Inflammatory macrophage treated with lipopolysaccharide for 4 hours (primary cell): ENCODE data around the gene PPTC7.
"Not testable (repeated sequence)": the region's sequence is repeated elsewhere in the genome, so short reads cannot be mapped to it uniquely, and the experiment has no call there.

Experiments
- DNase-seq: peaks from one replicate; pipeline ENCODE4 v3.0.0-alpha.2; 2020

Gene PPTC7, protein sequence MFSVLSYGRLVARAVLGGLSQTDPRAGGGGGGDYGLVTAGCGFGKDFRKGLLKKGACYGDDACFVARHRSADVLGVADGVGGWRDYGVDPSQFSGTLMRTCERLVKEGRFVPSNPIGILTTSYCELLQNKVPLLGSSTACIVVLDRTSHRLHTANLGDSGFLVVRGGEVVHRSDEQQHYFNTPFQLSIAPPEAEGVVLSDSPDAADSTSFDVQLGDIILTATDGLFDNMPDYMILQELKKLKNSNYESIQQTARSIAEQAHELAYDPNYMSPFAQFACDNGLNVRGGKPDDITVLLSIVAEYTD

DNA sequence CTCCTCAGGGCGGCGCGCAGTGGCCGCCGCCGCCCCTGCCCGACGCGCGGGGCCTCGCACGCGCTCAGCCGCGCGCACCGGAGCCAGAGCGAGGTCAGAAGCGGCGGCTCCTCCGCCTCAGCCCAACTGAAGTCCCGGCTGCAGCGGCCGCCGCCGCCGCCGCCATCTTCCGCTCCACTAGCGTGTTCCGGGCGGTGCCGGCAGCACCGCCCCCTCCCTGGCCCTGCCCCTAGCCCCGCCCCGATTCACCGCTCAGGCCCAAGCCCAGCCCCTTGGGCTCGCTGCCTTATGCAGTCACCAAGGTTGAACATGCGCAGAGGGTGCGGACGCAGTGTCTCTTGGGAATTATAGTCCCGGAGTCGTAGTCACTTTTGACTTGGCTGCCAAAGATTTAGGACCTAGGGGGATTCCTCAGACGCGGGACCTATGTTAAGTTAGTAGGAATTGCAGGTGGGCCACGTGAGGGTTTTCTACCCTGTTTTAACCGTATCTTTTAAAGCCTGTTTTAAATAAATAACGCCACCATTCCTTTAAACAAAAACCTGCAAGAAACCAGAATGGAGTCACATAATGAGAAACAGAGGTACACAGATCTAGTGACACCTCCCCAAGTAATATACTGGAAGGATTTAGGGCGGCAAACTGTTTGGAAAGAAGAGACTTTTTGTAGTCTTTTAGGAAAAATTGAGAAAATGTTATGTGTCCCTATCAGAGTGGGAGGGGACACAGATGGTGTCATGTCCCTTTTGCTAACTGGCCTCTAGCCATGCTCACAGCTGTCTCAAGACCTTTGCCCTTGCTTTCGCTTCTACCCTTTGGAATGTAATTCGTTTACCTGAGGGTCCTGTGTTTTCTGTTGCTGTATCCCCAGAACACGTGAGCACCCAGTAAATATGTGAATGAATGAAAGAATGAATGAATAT lies at the start of gene PPTC7:
TSS of gene PPTC7 (minus strand) at position 182 of the 923 bp plus-strand sequence. CDS start 287 bp downstream, outside the sequence.
- peak; percentile 97 for DNase-seq

DNA sequence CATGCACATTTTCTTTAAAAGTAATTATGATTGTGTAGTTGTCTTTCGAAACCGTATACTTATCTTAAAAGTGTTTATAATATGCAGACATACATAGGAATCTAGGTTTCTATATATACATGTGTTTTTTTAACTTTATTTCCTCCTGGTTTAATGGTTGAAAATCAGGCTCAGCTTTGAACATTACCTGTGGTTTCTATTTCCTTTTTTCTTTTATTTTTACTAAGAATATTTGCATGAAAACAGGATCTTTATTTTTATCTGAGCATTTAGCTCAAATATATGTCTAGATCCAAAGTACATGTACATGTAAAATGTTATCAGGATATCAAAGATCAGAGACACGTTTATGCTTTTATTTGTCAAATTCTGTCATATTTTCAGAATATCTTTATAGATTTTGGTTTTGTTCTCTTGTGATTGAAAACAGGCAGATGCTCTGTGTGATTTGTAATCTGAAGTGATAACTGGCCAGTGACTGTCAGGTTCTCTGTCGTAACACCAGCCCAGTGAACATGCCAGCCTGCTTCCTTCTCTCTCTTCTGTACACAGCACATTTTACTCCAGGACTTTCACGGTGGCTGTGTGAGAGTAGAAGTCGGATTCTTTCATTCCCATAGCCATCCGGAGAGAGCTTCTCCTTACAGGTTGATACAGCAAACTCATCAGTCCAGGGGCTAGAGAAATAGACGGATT lies 44.5 kb upstream of the PPTC7 start:
- DNase-seq, result peak; percentile 46

DNA sequence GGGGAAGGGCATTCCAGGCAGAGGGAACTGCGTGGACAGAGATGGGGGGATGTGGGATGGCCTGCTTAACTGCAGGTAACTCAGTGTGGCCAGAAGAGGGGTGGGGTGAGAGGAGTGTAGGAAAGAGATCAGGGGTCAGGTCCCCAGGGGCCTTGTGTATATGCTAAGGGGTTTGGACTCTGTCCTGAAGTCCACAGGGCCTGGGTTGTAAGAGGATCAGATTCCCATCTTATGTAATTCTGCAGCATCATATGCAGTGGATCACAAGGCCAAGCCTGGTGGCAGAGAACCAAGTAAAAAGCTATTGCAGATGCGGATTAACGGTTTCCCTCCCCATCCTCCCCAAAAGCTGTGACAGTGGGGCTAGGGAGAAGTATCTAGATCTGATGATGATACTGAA lies 39.5 kb upstream of the PPTC7 start:
- DNase-seq, result no peak

DNA sequence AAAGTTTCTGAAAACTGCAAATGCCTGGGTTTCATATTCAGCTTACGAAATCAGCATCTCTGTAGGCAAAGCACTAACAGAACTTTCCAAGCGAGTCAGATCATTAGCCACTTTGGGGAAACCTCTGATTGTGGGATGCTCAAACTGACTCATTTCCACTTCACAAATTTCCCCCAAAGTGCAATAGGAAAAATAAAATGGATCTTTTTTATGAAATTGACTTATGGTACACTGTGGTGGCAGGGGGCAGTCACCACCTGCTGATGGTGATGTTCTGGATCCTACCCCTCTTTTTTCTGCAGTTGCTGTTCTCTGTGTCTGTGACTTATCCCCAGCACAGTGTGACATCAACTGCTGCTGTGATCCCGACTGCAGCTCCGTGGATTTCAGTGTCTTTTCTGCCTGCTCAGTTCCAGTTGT lies 36.4 kb upstream of the PPTC7 start:
- DNase-seq, result peak; percentile 76

DNA sequence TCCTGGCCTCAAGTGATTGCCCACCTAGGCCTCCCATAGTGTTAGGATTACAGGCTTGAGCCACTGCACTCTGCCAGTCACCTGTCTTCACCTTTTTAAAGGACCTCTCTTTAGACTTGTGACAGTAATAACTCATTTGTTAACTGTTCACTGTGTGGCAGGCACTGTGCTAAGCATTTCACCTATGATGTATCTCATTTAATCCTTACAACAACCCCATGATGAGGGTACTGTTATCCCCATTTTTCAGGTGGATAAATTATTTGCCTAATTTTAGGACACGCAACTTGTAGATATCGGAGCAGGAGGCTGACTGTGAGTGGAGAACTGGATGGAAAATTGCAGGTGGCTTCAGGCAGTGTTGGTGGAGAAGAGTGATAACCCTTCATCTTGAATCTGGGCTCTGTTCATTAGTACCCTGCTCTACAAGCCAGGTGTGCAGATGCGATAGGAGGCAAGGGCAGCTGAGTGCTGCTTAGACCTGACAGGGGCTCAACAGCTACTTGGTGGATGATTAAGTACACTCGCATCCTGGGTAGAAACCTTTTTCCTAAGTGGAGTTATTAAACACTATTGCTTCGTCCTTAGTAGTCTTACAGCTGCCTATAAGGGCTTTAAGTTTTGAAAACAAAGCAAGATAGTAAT lies 33.5 kb upstream of the PPTC7 start:
- no peak for DNase-seq

DNA sequence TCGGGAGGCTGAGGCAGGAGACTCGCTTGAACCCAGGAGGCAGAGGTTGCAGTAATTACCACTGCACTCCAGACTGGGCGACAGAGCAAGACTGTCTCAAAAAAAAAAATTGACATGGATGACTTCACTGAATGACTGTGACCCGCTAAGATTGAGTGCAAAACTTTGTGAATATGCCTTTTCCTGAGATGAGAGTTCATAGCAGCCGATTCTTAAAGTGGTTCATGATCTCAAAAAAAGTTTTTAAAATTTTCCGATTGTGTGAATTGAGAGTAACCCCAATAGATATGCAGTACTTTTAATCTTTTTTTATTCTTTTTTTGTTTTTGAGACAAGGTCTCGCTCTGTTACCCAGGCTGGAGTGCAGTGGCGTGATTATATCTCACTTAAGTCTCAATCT lies 32.1 kb upstream of the PPTC7 start:
- DNase-seq, result no peak

DNA sequence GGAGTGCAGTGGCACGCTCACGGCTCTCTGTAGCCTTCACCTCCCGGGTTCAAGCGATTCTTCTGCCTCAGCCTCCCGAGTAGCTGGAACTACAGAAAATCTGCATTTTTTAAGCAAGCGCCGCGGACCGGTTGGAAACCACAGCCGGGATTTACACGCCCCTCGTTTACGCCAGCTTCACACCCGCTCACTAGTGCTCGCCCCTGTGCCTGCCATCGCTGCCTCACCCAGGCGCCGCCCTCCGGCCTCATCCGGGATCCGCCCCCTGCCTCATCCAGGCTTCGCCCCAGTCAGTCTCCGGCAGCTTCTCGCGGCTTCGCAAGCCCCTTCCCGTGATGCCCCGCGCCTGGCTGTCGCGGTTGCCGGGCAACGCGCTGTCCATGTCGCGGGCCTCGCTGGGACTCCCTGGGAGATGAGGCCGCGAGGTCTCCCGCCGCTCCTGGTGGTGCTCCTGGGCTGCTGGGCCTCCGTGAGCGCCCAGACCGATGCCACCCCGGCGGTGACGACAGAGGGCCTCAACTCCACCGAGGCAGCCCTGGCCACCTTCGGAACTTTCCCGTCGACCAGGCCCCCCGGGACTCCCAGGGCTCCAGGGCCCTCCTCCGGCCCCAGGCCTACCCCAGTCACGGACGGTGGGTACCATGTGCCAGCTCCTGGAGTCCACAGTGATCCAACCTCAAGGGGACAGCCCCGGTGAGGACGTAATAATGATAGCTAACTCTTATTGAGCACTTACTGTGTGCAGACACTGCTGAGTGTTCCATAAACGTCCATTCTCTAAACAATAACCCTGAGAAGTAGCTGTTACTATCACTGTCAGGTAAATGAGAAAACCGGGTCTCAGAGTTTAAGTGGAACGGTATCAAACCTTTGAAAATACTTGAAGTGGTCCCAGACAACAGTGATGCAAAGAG lies 30.9 kb upstream of the PPTC7 start, which contains the start of gene TCTN1:
TSS of gene TCTN1 (plus strand) at position 359 of the 914 bp plus-strand sequence. CDS start at position 413, 54 bp downstream.
- DNase-seq, result peak; percentile 96

DNA sequence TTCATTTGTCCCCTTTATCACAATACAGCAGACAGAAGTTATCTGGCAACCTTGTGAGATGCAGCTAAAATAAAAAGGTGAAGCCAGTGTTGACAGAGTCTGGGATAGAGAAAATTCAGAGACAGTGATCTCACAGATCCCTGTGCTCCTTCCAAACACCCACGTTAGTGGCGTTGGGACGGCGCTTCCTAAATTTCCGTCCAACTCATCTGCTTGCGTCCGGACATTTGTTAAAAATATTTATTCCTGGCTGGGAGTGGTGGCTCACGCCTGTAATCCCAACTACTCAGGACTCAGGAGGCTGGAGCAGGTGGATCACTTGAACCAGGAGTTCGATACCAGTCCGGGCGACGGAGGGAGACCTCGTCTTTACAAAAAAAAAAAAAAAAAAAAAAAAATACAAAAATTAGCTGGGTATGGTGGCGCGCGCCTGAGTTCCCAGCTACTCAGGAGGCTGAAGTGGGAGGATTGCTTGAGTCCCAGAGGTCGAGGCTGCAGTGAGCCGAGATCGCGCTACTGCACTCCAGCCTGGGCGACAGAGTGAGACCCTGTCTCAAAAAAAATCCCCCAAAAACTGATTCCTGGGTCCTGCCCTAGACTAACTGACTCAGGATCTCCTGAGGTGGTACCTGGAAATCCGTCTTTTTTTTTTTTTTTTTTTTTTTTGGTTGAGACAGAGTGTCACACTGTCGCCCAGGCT lies 30.1 kb upstream of the PPTC7 start:
- DNase-seq, result no peak

DNA sequence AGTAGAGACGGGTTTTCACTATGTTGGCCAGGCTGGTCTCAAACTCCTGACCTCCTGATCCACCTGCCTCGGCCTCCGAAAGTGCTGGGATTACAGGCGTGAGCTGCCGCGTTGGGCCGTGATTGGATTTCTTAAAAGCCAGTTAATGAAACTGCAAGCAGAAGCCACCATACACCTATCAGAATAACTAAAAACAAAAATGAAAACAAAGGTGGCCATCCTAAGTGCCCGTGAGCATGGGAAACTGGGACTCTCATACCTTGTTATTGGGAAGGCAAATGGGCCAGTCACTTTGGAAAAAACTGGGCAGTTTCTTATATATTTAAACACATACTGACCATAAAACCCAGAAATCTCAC lies 23.1 kb upstream of the PPTC7 start:
- no peak for DNase-seq

DNA sequence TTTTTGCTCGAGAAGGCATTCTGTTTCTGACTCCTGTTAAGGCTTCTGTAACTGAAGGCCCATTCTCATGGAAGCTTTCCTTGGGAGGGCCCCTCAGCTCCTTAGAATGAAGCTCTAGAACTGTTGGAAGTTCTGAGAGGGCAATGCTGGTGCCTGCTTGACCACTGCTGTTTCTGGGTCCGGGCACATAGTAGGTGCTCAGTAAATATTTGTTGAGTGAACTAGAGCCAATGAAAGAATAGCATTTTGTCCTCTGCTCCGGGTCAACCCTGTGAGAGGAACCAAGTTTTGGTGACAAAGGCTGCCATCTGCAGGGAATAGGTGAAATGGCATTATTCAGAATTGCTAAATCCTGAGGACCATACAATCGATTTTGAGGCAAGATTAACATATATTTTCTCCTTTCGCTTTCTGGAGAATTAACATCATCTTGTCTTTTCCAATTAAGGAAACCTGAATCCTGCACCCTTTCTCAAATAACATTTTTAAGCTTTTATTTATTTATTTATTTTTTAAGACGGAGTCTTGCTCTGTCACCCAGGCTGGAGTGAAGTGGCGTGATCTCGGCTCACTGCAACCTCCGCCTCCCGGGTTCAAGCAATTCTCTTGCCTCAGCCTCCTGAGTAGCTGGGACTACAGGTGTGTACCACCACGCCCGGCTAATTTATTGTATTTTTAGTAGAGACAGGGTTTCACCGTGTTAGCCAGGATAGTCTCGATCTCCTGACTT lies 19.1 kb upstream of the PPTC7 start:
- peak; percentile 70 for DNase-seq

DNA sequence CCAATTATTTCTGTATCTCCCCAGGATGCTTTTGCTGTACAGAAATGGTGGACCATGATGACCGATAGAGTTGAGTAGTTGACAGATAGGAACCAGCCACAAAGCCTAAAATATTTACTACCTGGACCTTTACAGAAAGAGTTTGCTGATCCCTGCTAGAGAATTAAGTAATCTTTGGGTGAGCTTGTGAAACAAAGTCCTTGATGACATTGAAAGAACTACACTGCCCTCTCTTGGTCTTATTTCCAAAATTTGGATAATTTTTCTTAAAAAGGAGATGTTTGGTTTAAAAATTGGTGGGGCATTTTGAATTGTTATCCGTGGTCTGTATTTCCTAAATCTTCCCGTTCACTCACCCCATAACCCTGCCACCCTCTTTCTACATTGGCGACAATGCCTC lies 17.1 kb upstream of the PPTC7 start:
- peak; percentile 81 for DNase-seq

DNA sequence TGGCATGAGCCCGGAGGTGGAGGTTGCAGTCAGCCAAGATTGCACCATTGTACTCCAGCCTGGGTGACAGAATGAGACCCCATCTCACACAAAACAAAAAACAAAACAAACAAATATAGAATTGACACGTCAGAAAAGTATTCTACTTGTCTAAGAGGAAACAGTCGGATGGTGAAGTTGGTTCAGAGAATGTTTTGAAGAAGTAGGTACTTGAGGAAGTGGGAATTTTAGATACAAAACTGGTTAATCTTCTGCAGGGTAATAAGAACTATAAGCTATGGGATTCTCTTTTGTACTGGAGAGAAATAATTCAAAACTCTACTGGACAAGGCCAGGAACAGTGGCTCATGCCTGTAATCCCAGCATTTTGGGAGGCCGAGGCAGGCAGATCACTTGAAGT lies 16.2 kb upstream of the PPTC7 start:
- peak; percentile 79 for DNase-seq

DNA sequence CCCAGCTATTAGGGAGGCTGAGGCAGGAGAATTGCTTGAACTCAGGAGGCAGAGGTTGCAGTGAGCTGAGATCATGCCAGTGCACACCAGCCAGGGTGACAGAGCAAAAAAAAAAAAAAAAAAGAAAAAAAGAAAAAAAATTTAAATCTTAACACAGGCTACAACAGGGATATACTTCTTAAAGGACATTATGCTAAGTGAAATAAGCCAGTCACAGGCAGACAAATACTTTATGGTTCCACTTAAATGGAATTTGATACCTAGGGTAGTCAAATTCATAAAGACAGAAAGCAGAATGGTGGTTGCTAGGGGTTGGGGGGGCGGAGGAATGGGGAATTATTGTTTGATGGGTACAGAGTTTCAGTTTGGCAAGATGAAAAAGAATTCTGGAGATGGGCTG lies 14.8 kb upstream of the PPTC7 start:
- no peak for DNase-seq

DNA sequence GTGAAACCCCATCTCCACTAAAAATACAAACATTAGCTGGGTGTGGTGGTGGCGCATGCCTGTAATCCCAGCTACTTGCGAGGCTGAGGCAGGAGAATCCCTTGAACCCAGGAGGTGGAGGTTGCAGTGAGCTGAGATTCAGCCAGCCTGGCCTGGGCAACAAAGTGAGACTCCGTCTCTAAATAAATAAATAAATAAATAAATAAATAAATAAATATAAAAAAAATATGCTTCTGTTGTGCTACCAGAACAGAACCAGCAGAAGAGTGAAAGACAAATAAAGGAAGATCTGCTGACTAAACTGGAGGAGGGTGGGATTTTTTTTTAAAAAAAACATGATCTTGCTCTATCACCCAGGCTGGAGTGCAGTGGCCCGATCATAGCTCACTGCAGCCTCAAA lies 9.8 kb upstream of the PPTC7 start:
- not testable (repeated sequence) for DNase-seq

DNA sequence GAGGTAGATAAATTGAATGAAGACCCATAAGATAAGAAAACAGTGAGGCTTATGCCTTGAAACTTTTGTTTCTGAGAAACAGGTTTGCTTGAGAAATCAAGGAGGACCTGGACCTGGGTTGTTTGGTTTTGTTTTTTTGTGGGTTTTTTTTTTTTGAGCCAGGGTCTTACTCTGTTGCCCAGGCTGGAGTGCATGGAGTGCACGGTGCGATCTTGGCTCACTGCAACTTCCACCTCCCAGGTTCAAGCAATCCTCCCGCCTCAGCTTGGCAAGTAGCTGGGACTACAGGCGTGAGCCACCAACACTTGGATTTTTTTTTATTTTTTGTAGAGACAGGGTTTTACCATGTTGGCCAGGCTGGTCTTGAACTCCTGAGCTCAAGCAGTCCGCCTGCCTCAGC lies 9.0 kb upstream of the PPTC7 start:
- DNase-seq, result no peak

DNA sequence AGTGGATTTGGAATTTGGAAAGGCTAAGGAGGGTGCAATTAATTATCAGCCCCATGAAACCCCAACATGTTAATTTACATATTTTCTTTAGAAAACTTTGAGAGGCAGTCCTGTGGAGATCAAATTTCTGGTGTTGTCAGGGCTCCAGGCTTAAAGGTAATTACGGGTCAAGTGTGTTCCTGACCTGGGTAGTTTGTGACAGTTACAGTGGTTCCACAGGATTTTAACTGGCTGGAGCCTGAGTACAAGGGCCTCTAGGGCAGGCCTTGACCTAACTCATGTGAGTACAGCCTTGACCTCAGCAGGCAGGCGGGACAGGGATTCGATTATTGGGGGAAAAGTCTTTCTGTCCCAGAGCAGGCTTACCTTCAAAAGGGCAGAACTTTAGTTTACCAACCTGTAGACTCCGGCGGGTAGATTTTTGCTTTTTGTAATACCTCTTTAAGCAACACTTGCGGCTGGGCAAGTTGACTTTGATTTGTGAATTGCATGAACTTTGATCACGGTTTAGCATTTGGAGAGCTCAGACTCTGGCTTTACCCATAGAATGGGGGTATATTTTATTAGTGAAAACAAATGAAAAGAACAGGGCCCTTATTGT lies 8.4 kb upstream of the PPTC7 start:
- DNase-seq, result no peak

DNA sequence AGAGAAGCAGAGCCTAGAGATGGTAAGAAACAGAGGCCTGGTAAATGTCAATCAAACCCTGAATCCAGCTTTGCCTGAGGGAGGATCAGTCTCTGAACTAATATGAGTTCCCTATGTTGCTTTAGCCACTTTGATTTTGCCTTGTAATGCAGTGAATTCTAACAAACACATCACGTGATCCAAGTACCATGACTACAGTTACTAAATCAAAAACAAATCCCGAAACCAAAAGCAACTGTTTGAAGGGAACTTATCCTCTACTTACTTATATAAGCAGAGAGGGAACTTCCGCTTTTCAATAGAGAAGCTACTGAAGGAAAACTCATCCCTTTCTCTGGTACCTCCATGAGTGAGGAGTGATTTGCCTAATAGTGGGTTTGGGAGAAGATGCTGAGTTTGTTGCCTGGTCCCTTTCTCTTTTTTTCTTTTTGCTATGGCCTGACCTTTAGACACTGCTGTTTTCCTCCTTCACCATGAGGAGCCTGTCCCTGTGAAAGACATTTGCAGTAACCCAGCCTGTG lies 7.7 kb upstream of the PPTC7 start:
- peak; percentile 99 for DNase-seq

DNA sequence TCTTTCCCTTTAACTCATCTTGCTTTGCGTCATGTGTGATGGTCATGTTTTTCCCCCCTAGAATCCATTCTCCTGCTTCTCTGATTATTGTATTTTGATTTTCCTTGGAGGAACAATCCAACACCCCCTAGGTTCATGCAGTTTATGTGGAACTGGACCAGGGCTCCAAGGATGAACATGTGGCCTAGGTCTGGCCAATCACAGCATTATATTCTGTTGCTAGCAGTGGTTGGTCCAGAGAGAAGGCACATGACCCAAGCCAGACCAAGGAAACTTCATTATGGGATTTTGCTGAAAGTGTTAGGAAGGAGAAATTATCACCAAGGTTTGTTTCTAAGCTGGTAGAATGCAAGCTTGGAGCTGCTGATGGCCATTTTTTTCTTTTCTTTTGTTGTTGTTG lies 6.9 kb upstream of the PPTC7 start:
- DNase-seq, result no peak

DNA sequence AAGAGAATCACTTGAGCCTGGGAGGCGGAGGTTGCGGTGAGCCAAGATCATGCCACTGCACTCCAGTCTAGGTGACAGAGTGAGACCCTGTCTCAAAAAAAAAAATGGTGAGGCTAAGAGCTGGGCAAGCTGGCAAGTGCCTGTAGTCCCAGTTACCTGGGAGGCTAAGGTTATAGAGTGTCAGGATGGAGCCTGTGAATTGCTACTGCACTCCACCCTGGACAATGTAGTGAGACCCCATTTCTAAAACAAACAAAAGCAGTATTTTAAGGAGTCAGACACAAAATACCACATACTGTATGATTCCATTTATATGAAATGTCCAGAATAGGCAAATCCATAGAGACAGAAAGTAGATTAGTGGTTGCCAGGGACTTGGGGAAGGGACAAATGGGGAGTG lies 4.0 kb upstream of the PPTC7 start:
- not testable (repeated sequence) for DNase-seq
